Right ventricle myocardium superior (tissue), 1 donor: ENCODE results near the gene DOCK1. TPM values are rescaled to one million over a fixed set of nuclear protein-coding genes. Genes with fewer than 3 reads are reported as not detected.
A peak's percentile ranks its signal among the peaks of the same experiment; 100 is the strongest.

Source experiments
- ATAC-seq: fragments of 200-7000 bp; cut with Tn5 transposase; one replicate; pipeline ENCODE4 v1.9.1; 2020; ENCODE audit warnings: mild to moderate bottlenecking; ENCODE audit not compliant: poor library complexity
- DNase-seq: peaks from one replicate; pipeline ENCODE4 v3.0.0-alpha.2; 2020
- intact Hi-C: fragments of 100-400 bp; cut with DNase I; formaldehyde crosslinking; loops from one replicate; pipeline ENCODE4 v1.11.2; 2022
- total RNA-seq: library from RNA; stranded (reverse); fragmentation: NEBNext Ultra II Directional; extraction: Animal tissue kit (Norgen Biotek cat#: 25700); gene quantifications from one replicate; pipeline ENCODE4 v1.2.1, GENCODE V29; 2021
- donor health status: DM: no; HTN: yes; CAD: no; lungs with severe emphysema.

The DOCK1 gene
- total RNA-seq, 1 donor from 2014 or later, result 14.3 TPM

- intact Hi-C loops, result no loop called here
- no peak for DNase-seq
- no peak for ATAC-seq
Measured at GRCh38 chr10:127017541-127018297, 112.5 kb downstream of the DOCK1 start.

DNA sequence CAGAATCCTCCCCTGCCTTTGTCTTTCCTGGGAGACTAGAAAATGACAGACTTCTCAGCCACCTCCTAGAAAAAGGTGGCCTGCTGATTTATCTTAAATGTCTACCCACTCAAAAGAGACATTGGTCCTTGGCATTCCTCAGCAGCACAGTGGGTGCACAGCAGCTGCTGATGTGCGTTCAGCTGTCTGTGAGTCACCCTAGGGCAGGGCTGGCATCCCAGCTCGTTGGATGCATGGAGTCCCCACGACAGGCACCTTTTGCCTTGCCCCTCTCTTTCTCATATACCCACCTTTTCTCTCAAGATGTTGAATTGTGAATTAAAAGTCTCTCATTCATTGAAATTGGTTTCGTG lies 113.0 kb downstream of the DOCK1 start:
- intact Hi-C loops, result no loop called here
- no peak for ATAC-seq
- DNase-seq, result no peak

- intact Hi-C loops, result no loop called here
- no peak for ATAC-seq
- no peak for DNase-seq
Measured at GRCh38 chr10:127018766-127019165, 113.5 kb downstream of the DOCK1 start.

- intact Hi-C loops, result no loop called here
- no peak for DNase-seq
- no peak for ATAC-seq
Measured at GRCh38 chr10:127020260-127020659, 115.0 kb downstream of the DOCK1 start.

GRCh38 chr10:127021801-127022200 lies 116.6 kb downstream of the DOCK1 start:
- ATAC-seq (no peak), DNase-seq (no peak)
- intact Hi-C loops, result no loop called here

GRCh38 chr10:127024685-127025435 lies 119.6 kb downstream of the DOCK1 start:
- intact Hi-C loops, result no loop called here
- DNase-seq (no peak), ATAC-seq (peak; percentile 60)

- DNase-seq, result no peak
- intact Hi-C loops, result no loop called here
- ATAC-seq, result no peak
Measured at GRCh38 chr10:127027786-127028185, 122.6 kb downstream of the DOCK1 start.

GRCh38 chr10:127028556-127028955 lies 123.3 kb downstream of the DOCK1 start:
- DNase-seq (no peak), ATAC-seq (no peak)
- intact Hi-C loops, result no loop called here

GRCh38 chr10:127029061-127029460 lies 123.8 kb downstream of the DOCK1 start:
- ATAC-seq, result no peak
- intact Hi-C loops, result no loop called here
- no peak for DNase-seq

DNA sequence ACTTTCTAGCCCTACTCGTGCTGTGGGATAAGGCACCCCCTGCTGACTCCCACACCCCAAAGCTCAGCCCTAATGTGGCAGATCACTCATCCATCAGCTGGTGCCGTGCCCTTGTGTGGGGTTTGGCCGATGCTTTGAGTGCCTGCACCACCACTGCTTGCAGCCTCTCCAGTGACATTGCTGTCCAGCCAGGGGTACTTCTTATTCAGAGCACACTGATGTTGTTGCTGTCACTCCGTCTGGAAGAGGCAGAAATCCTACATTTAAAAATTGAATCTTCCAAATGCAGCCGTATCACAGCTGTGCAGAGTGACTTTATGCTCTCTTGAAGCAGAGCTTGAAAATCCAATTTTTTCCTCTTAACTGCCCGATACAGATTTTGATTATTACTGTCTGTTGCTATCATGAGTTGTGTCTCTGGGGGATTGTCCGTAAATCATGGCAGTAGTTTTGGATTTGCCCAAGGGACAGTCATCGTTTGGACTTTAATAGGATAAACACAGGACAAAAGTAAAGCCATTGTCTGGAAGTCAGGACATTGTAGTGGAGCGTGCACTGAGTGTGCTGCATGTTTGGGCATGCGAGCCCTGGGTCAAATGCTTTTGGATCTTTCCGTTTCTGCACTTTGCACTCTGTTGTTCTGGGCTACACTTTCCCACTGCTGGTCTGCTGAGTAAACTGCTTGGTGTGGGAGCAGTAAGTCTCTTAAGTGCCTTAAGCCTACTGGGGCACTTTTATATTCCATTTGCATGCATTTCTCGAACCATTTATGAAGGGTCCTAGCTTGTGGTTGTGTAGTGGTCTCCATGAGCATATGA lies 128.2 kb downstream of the DOCK1 start:
- ATAC-seq (no peak), DNase-seq (no peak)
- intact Hi-C loops, result no loop called here

DNA sequence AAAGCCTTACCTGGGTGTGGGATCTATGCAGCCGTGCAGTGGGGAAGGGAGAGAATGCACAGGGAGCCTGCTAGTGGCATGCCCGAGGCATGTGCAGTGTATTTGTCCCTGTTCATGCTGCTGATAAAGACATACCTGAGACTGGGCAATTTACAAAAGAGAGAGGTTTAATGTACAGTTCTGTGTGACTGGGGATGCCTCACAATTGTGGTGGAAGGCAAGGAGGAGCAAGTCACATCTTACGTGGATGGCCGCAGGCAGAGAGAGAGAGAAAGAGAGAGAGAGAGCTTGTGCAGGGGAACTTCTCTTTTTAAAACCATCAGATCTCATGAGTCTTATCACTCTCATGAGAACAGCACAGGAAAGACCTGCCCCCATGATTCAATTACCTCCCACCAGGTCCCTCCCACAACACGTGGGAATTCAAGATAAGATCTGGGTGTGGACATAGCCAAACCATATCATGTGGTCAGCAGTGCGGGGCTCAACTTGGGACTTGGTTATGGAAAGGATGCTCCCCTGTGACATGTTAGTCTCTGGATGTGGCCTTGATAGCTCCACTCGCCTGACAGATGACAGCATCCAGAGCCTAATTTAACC lies 128.9 kb downstream of the DOCK1 start:
- ATAC-seq (no peak), DNase-seq (no peak)
- intact Hi-C loops, result no loop called here

DNA sequence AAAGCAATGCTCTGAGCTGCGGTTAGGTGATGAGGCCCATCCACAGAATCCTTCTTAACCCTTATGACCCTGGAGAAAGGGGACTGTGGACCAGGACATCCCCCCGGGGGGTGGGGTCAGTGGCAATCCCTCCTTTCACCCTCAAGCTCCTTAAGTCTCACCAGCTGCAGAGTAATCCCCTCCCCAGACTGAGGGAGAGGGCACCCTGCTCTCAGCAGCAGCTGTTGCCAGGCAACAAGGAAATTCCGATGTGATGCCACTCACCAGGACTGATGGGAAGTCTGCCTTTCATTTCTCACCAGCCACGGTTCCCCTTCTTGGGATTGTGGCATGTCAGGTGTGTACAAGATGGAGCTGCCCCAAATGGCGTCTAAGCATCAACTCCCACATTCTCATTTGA lies 129.6 kb downstream of the DOCK1 start:
- intact Hi-C loops, result no loop called here
- ATAC-seq (no peak), DNase-seq (no peak)

GRCh38 chr10:127035827-127036226 lies 130.6 kb downstream of the DOCK1 start:
- DNase-seq, result no peak
- no peak for ATAC-seq

GRCh38 chr10:127036987-127037386 lies 131.8 kb downstream of the DOCK1 start:
- DNase-seq, result no peak
- intact Hi-C loops, result no loop called here
- ATAC-seq, result no peak

More at GRCh38 chr10:127035827-127036226, 130.6 kb downstream of the DOCK1 start:
- intact Hi-C loops, result no loop called here

GRCh38 chr10:127039435-127039834 lies 134.2 kb downstream of the DOCK1 start:
- ATAC-seq, result no peak
- intact Hi-C loops, result no loop called here
- no peak for DNase-seq

- ATAC-seq, result no peak
- no peak for DNase-seq
- intact Hi-C loops, result no loop called here
Measured at GRCh38 chr10:127040756-127041155, 135.5 kb downstream of the DOCK1 start.

DNA sequence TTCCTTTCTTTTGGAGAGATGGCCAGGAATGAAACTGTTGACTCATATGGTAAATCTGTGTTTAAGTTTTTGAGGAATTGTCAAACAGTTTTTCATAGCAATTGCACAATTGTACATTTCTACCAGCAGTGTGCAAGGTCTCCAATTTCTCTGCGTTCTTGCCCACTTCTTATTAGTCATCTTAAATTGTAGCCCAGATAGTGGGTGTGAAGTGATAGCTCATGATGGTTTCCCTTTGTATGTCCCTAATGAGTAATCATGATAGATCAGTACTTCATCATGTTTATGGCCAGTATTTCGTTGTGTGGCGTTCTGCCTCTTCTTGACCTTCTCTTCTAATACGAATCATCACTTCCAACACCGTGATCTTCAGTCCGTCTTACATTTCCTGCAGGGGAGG lies 136.3 kb downstream of the DOCK1 start:
- ATAC-seq (no peak), DNase-seq (no peak)
- intact Hi-C loops, result no loop called here

- no peak for DNase-seq
- intact Hi-C loops, result no loop called here
- ATAC-seq, result no peak
Measured at GRCh38 chr10:127043301-127043700, 138.1 kb downstream of the DOCK1 start.

- DNase-seq, result no peak
- no peak for ATAC-seq
- intact Hi-C loops, result no loop called here
Measured at GRCh38 chr10:127044186-127044585, 139.0 kb downstream of the DOCK1 start.
